H9 (cell line): ENCODE data around the gene CD9. TPM values are rescaled to one million over a fixed set of nuclear protein-coding genes. Genes with fewer than 3 reads are reported as not detected.

Experiments used
- DNase-seq: peaks from one replicate; pipeline ENCODE4 v3.0.0-alpha.2; 2017
- H2AFZ ChIP-seq: one replicate; pipeline ENCODE4 v1.6.1; 2013; ENCODE audit warnings: mild to moderate bottlenecking, low read length, control low read depth, moderate library complexity
- H2AK5ac ChIP-seq: 2 replicates; pipeline ENCODE4 v1.6.1; 2013; ENCODE audit warnings: low read length, control low read depth, mixed read lengths; ENCODE audit not compliant: insufficient read length
- H2BK120ac ChIP-seq: one replicate; pipeline ENCODE4 v1.6.1; 2013; ENCODE audit warnings: low read depth, mild to moderate bottlenecking, low read length, control low read depth, inconsistent platforms; ENCODE audit not compliant: poor library complexity, severe bottlenecking
- H2BK12ac ChIP-seq: 2 replicates; pipeline ENCODE4 v1.6.1; 2013; ENCODE audit warnings: low read length, control low read depth, mixed read lengths, low read depth; ENCODE audit not compliant: insufficient read length
- H2BK15ac ChIP-seq: 2 replicates; pipeline ENCODE4 v1.6.1; 2013; ENCODE audit warnings: low read depth, low read length, control low read depth
- H2BK20ac ChIP-seq: one replicate; pipeline ENCODE4 v1.6.1; 2013; ENCODE audit warnings: low read depth, mild to moderate bottlenecking, low read length, control low read depth, inconsistent platforms; ENCODE audit not compliant: poor library complexity, severe bottlenecking
- H2BK5ac ChIP-seq: 2 replicates; pipeline ENCODE4 v1.6.1; 2013; ENCODE audit warnings: low read length, control low read depth, mixed read lengths; ENCODE audit not compliant: insufficient read length
- H3K14ac ChIP-seq: 2 replicates; pipeline ENCODE4 v1.6.1; 2013; ENCODE audit warnings: low read length, control low read depth; ENCODE audit not compliant: insufficient read depth
- H3K18ac ChIP-seq: 2 replicates; pipeline ENCODE4 v1.6.1; 2013; ENCODE audit warnings: low read depth, mild to moderate bottlenecking, mixed read lengths, low read length, control low read depth; ENCODE audit not compliant: insufficient read length
- H3K23ac ChIP-seq: 2 replicates; pipeline ENCODE4 v1.6.1; 2013; ENCODE audit warnings: low read length, control low read depth, mixed read lengths, low read depth; ENCODE audit not compliant: insufficient read length
- H3K23me2 ChIP-seq: 2 replicates; pipeline ENCODE4 v1.6.1; 2013; ENCODE audit warnings: low read depth, mild to moderate bottlenecking, mixed read lengths, low read length, control low read depth; ENCODE audit not compliant: insufficient read length, poor library complexity, severe bottlenecking
- H3K27ac ChIP-seq: 2 replicates; pipeline ENCODE4 v1.5.1; 2013; ENCODE audit warnings: low read length, control low read depth, mixed read lengths, low read depth; ENCODE audit not compliant: insufficient read length
- H3K27me3 ChIP-seq: 2 replicates; pipeline ENCODE4 v1.6.1; 2013; ENCODE audit warnings: low read length, control low read depth, inconsistent platforms; ENCODE audit not compliant: insufficient read depth
- H3K4ac ChIP-seq: 2 replicates; pipeline ENCODE4 v1.6.1; 2013; ENCODE audit warnings: low read depth, mild to moderate bottlenecking, control low read depth, inconsistent platforms, low read length, moderate library complexity
- H3K4me1 ChIP-seq: 2 replicates; pipeline ENCODE4 v1.6.1; 2013; ENCODE audit warnings: low read length, control low read depth, inconsistent platforms; ENCODE audit not compliant: insufficient read depth
- H3K4me2 ChIP-seq: 2 replicates; pipeline ENCODE4 v1.6.1; 2013; ENCODE audit warnings: low read length, control low read depth, mixed read lengths; ENCODE audit not compliant: insufficient read length, insufficient read depth
- H3K56ac ChIP-seq: 2 replicates; pipeline ENCODE4 v1.6.1; 2013; ENCODE audit warnings: low read depth, mild to moderate bottlenecking, mixed read lengths, low read length, control low read depth; ENCODE audit not compliant: insufficient read length
- H3K79me1 ChIP-seq: 2 replicates; pipeline ENCODE4 v1.6.1; 2013; ENCODE audit warnings: low read depth, mild to moderate bottlenecking, moderate library complexity, low read length, control low read depth, inconsistent platforms; ENCODE audit not compliant: insufficient read depth, poor library complexity, severe bottlenecking
- H3K79me2 ChIP-seq: 2 replicates; pipeline ENCODE4 v1.6.1; 2013; ENCODE audit warnings: low read length, control low read depth, inconsistent platforms; ENCODE audit not compliant: insufficient read depth
- H3K9ac ChIP-seq: 2 replicates; pipeline ENCODE4 v1.6.1; 2013; ENCODE audit warnings: low read length, control low read depth, mixed read lengths; ENCODE audit not compliant: insufficient read length; ENCODE audit errors: extremely low read depth
- H3K9me3 ChIP-seq: one replicate; pipeline ENCODE4 v1.6.1; 2013; ENCODE audit warnings: low read depth, low read length, inconsistent platforms; ENCODE audit not compliant: control insufficient read depth
- H3T11ph ChIP-seq: one replicate; pipeline ENCODE4 v1.6.1; 2013; ENCODE audit warnings: mild to moderate bottlenecking, low read length, control low read depth, inconsistent platforms
- H4K20me1 ChIP-seq: one replicate; pipeline ENCODE4 v1.6.1; 2013; ENCODE audit not compliant: control insufficient read depth, insufficient read length, insufficient read depth
- H4K5ac ChIP-seq: 2 replicates; pipeline ENCODE4 v1.6.1; 2013; ENCODE audit warnings: low read depth, mild to moderate bottlenecking, mixed read lengths, low read length, control low read depth; ENCODE audit not compliant: insufficient read length
- H4K8ac ChIP-seq: replicated peaks from 2 replicates; pipeline ENCODE4 v1.6.1; 2013; ENCODE audit warnings: low read length, control low read depth, mixed read lengths, low read depth; ENCODE audit not compliant: insufficient read length
- H4K91ac ChIP-seq: 2 replicates; pipeline ENCODE4 v1.6.1; 2013; ENCODE audit warnings: low read depth, mild to moderate bottlenecking, moderate library complexity, mixed read lengths, low read length, control low read depth; ENCODE audit not compliant: insufficient read length
- H3K27ac Mint-ChIP-seq, 3 experiments: 2 replicates in 2 of 3; 3 replicates in 1 of 3; pipeline ENCODE4 v1.8.0; 2020 to 2021; ENCODE audit warnings: mixed read lengths in 3 of 3, mild to moderate bottlenecking in 1 of 3, moderate library complexity in 1 of 3
- H3K27me3 Mint-ChIP-seq: 2 replicates; pipeline ENCODE4 v1.8.0; 2021; ENCODE audit warnings: low read depth, mild to moderate bottlenecking, moderate library complexity, mixed read lengths
- H3K36me3 Mint-ChIP-seq, 3 experiments: 2 replicates in 2 of 3; 3 replicates in 1 of 3; pipeline ENCODE4 v1.8.0; 2020 to 2021; ENCODE audit warnings: low read depth in 3 of 3, mixed read lengths in 3 of 3; ENCODE audit not compliant: insufficient read depth in 1 of 3
- H3K4me1 Mint-ChIP-seq, 2 experiments: 2 replicates each; pipeline ENCODE4 v1.8.0; 2020; ENCODE audit warnings: mixed read lengths in 2 of 2
- H3K4me3 Mint-ChIP-seq, 2 experiments: 2 replicates in 1 of 2; 3 replicates in 1 of 2; pipeline ENCODE4 v1.8.0; 2020 to 2021; ENCODE audit warnings: mild to moderate bottlenecking in 2 of 2, mixed read lengths in 2 of 2, moderate library complexity in 1 of 2
- H3K9me3 Mint-ChIP-seq, 2 experiments: 2 replicates in 1 of 2; 3 replicates in 1 of 2; pipeline ENCODE4 v1.8.0; 2020; ENCODE audit warnings: mild to moderate bottlenecking in 2 of 2, mixed read lengths in 2 of 2, moderate library complexity in 1 of 2
- WGBS: extraction: QIAGEN DNeasy Blood & Tissue Kit; methylation state at CpG from one replicate; pipeline ENCODE4 v1.1.7; 2013; ENCODE audit warnings: missing lambda C conversion rate, low lambda C conversion rate, mixed read lengths; ENCODE audit not compliant: insufficient read length; ENCODE audit errors: extremely low coverage; 5-methylcytosine and 5-hydroxymethylcytosine counted together
- total RNA-seq: library from RNA; stranded (reverse); gene quantifications from 2 replicates; pipeline ENCODE4 v1.2.1, GENCODE V29; 2021
- TF ChIP-seq, protein P1 (sequence below): fragments of 200-600 bp; sonication (generic); conservative IDR thresholded peaks from 3 replicates; pipeline ENCODE4 v1.8.0; 2021; ENCODE audit warnings: antibody characterized with exemption, mild to moderate bottlenecking

The CD9 gene
- total RNA-seq, 1 experiment from 2014 or later = 132 TPM

DNA sequence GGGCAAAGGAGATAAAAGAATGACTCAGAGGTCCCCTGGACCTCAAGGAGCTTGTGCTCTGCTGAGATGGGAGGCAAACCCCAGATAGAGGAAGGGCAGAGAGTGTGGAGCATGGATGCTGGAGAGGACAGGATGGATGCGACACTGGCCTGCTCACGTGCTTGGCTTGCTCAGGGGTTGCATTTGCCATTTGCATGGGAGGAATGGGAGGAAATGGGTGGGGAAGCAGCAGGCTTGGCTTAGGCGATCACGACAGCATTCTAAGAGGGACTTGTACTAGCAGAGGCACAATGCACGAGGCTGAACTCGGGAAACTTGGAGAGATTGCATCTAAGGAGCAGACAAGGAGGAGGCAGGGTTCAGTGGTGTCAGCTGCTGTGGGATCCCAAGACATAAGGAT lies 19.8 kb downstream of the CD9 start:
- H3K9ac ChIP-seq = no peak overlapping the region
- no peak overlapping the region for H2BK15ac ChIP-seq
- no peak overlapping the region for H3K27ac ChIP-seq
- H3K56ac ChIP-seq = no peak overlapping the region
- no CpG with 5 or more reads among the region's 6 CpGs for WGBS
- H3K4me1 Mint-ChIP-seq = peaks cover 46 to 60% of the 10 kb centered on the region in 2 experiments
- H3K27me3 Mint-ChIP-seq = no peaks in the 10 kb centered on the region; the same call in 1 of the 2 replicates
- no peak overlapping the region for H3K18ac ChIP-seq
- H4K20me1 ChIP-seq = no peaks in the 10 kb centered on the region
- H3K23ac ChIP-seq = no peak overlapping the region
- no peak overlapping the region for H4K8ac ChIP-seq
- no peak overlapping the region for H2AFZ ChIP-seq
- no peak overlapping the region for H3K4me3 Mint-ChIP-seq
- H2BK120ac ChIP-seq = no peak overlapping the region
- H3K4me2 ChIP-seq = no peak overlapping the region
- no peaks in the 10 kb centered on the region for H3K9me3 ChIP-seq
- H3K4ac ChIP-seq = no peak overlapping the region
- peaks cover 3% of the 10 kb centered on the region for H3K79me1 ChIP-seq
- no peak overlapping the region for H2BK12ac ChIP-seq
- no peak overlapping the region for H3T11ph ChIP-seq
- H3K27me3 ChIP-seq = no peaks in the 10 kb centered on the region
- no peak overlapping the region for H2BK20ac ChIP-seq
- H3K23me2 ChIP-seq = no peaks in the 10 kb centered on the region
- peak overlapping the region; percentile 59 to 88 (median 68); a peak in 6 of 7 replicates for H3K27ac Mint-ChIP-seq
- H3K9me3 Mint-ChIP-seq = no peaks in the 10 kb centered on the region
- H3K79me2 ChIP-seq = peaks cover 23% of the 10 kb centered on the region; the same call in 1 of the 2 replicates
- no peak overlapping the region for H4K91ac ChIP-seq
- H3K36me3 Mint-ChIP-seq = peaks cover 3 to 39% (median 18%) of the 10 kb centered on the region in 3 experiments; a peak in 6 of 7 replicates
- H2BK5ac ChIP-seq = no peak overlapping the region
- TF ChIP-seq, protein P1, sequence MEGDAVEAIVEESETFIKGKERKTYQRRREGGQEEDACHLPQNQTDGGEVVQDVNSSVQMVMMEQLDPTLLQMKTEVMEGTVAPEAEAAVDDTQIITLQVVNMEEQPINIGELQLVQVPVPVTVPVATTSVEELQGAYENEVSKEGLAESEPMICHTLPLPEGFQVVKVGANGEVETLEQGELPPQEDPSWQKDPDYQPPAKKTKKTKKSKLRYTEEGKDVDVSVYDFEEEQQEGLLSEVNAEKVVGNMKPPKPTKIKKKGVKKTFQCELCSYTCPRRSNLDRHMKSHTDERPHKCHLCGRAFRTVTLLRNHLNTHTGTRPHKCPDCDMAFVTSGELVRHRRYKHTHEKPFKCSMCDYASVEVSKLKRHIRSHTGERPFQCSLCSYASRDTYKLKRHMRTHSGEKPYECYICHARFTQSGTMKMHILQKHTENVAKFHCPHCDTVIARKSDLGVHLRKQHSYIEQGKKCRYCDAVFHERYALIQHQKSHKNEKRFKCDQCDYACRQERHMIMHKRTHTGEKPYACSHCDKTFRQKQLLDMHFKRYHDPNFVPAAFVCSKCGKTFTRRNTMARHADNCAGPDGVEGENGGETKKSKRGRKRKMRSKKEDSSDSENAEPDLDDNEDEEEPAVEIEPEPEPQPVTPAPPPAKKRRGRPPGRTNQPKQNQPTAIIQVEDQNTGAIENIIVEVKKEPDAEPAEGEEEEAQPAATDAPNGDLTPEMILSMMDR = no peak
- DNase-seq = peak; percentile 70
- H3K4me1 ChIP-seq = peaks cover 29% of the 10 kb centered on the region
- no peak overlapping the region for H4K5ac ChIP-seq
- no peak overlapping the region for H3K14ac ChIP-seq
- H2AK5ac ChIP-seq = no peak overlapping the region
